Progenitor cell of endocrine pancreas (in vitro differentiated cells): ENCODE results near the gene CELA2B. TPM values are rescaled to one million over a fixed set of nuclear protein-coding genes. Genes with fewer than 3 reads are reported as not detected.

Experiments
- DNase-seq: peaks from one replicate; pipeline ENCODE4 v3.0.0; 2021; ENCODE audit warnings: low spot score; ENCODE audit not compliant: unreplicated experiment
- H3K27ac Mint-ChIP-seq: 2 replicates; pipeline ENCODE4 v1.8.0; 2021; ENCODE audit warnings: mild to moderate bottlenecking, moderate library complexity, mixed read lengths
- H3K27me3 Mint-ChIP-seq: 2 replicates; pipeline ENCODE4 v1.8.0; 2021; ENCODE audit warnings: mixed read lengths
- H3K36me3 Mint-ChIP-seq: 2 replicates; pipeline ENCODE4 v1.8.0; 2022; ENCODE audit warnings: mixed read lengths; ENCODE audit not compliant: insufficient read depth
- H3K4me1 Mint-ChIP-seq: 2 replicates; pipeline ENCODE4 v1.8.0; 2021; ENCODE audit warnings: low read depth, mixed read lengths
- H3K4me3 Mint-ChIP-seq: 2 replicates; pipeline ENCODE4 v1.8.0; 2021; ENCODE audit warnings: low read depth, mild to moderate bottlenecking, moderate library complexity, mixed read lengths
- H3K9me3 Mint-ChIP-seq: 2 replicates; pipeline ENCODE4 v1.8.0; 2021; ENCODE audit warnings: low read depth, mixed read lengths
- total RNA-seq: library from RNA; stranded (reverse); gene quantifications from 2 replicates; pipeline ENCODE4 v1.2.1, GENCODE V29; 2021
- TF ChIP-seq, protein P1 (sequence below): fragments of 200-600 bp; sonication (generic); IDR thresholded peaks from one replicate; pipeline ENCODE4 v1.5.0; 2021; ENCODE audit warnings: antibody characterized with exemption, mild to moderate bottlenecking; ENCODE audit not compliant: unreplicated experiment

Gene CELA2B
- total RNA-seq, 1 donor from 2014 or later = not detected

- peaks cover 5% of the 10 kb centered on the region for H3K27me3 Mint-ChIP-seq
- peaks cover 3% of the 10 kb centered on the region for H3K4me1 Mint-ChIP-seq
- DNase-seq = no peak
- H3K27ac Mint-ChIP-seq = no peak overlapping the region
- TF ChIP-seq, protein P1, sequence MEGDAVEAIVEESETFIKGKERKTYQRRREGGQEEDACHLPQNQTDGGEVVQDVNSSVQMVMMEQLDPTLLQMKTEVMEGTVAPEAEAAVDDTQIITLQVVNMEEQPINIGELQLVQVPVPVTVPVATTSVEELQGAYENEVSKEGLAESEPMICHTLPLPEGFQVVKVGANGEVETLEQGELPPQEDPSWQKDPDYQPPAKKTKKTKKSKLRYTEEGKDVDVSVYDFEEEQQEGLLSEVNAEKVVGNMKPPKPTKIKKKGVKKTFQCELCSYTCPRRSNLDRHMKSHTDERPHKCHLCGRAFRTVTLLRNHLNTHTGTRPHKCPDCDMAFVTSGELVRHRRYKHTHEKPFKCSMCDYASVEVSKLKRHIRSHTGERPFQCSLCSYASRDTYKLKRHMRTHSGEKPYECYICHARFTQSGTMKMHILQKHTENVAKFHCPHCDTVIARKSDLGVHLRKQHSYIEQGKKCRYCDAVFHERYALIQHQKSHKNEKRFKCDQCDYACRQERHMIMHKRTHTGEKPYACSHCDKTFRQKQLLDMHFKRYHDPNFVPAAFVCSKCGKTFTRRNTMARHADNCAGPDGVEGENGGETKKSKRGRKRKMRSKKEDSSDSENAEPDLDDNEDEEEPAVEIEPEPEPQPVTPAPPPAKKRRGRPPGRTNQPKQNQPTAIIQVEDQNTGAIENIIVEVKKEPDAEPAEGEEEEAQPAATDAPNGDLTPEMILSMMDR = no peak
- no peaks in the 10 kb centered on the region for H3K36me3 Mint-ChIP-seq
- no peak overlapping the region for H3K4me3 Mint-ChIP-seq
- H3K9me3 Mint-ChIP-seq = no peaks in the 10 kb centered on the region
Observed at GRCh38 chr1:15442119-15442518, 33.8 kb upstream of the CELA2B start.

- no peak for DNase-seq
- H3K4me1 Mint-ChIP-seq = peaks cover 3% of the 10 kb centered on the region
Observed at GRCh38 chr1:15442759-15443158, 33.1 kb upstream of the CELA2B start.

GRCh38 chr1:15443281-15443680 is 32.6 kb upstream of the CELA2B start:
- H3K9me3 Mint-ChIP-seq = no peaks in the 10 kb centered on the region
- no peak overlapping the region for H3K27ac Mint-ChIP-seq
- TF ChIP-seq, protein P1 = no peak
- H3K27me3 Mint-ChIP-seq = peaks cover 8% of the 10 kb centered on the region
- peaks cover 2% of the 10 kb centered on the region for H3K4me1 Mint-ChIP-seq
- DNase-seq = no peak
- no peak overlapping the region for H3K4me3 Mint-ChIP-seq
- H3K36me3 Mint-ChIP-seq = no peaks in the 10 kb centered on the region

More at GRCh38 chr1:15442759-15443158, 33.1 kb upstream of the CELA2B start:
- TF ChIP-seq, protein P1 = no peak
- Mint-ChIP-seq H3K36me3 (no peaks in the 10 kb centered on the region), H3K4me3 (no peak overlapping the region), H3K27ac (no peak overlapping the region), H3K27me3 (peaks cover 8% of the 10 kb centered on the region), H3K9me3 (no peaks in the 10 kb centered on the region)

DNA sequence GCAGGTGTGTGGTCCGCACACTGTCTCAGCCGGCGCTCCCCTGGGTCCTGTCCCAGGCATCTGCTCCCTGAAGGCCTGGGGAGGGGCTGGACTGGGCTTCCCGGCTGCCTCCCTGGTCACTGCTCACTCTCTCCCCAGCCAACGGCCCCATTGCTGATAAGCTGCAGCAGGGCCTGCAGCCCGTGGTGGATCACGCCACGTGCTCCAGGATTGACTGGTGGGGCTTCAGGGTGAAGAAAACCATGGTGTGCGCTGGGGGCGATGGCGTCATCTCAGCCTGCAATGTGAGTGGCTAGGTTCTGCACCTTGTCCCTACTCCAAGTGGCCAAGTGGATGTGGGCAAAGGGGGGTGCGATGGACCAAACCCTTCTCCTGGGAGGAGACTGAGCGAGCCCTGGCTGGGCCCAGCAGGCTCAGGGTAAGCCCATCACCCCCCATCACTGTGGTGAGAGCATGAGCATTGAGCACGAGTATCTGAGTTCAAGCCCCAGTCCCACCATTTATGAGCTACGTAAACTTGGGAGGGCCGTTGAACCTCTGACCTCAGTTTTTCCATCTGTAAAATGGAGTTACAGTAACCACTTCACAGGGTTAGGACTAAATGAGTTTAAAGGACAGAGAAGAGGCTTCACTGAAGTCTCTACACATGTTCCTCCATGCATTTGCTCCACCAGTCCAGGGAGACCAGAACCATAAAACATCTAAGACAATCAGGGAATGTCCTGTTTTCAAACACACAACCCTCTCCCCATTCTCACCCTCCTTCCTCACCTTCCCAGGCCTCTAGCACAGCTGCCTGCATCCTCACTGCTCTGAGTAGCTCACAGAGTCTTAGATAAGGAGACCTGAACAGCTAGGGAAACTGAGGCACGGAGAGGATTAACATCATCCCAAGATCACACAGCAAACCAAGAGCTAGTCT is 31.2 kb upstream of the CELA2B start:
- Mint-ChIP-seq H3K27ac (no peak overlapping the region), H3K36me3 (no peaks in the 10 kb centered on the region)

GRCh38 chr1:15445390-15446122 is 30.3 kb upstream of the CELA2B start:
- peaks cover 8% of the 10 kb centered on the region for H3K27me3 Mint-ChIP-seq
- H3K27ac Mint-ChIP-seq = no peak overlapping the region
- no peaks in the 10 kb centered on the region for H3K9me3 Mint-ChIP-seq
- H3K4me1 Mint-ChIP-seq = peaks cover 2% of the 10 kb centered on the region
- no peak overlapping the region for H3K4me3 Mint-ChIP-seq
- no peak for DNase-seq
- no peaks in the 10 kb centered on the region for H3K36me3 Mint-ChIP-seq
- TF ChIP-seq, protein P1 = no peak

More for the DNA sequence above, 31.2 kb upstream of the CELA2B start:
- Mint-ChIP-seq H3K9me3 (no peaks in the 10 kb centered on the region), H3K27me3 (peaks cover 8% of the 10 kb centered on the region), H3K4me3 (no peak overlapping the region), H3K4me1 (peaks cover 2% of the 10 kb centered on the region)
- TF ChIP-seq, protein P1 = no peak
- no peak for DNase-seq
